ENCODE measurements around the gene INCENP. TPM values are rescaled to one million over a fixed set of nuclear protein-coding genes. Genes with fewer than 3 reads are reported as not detected.

INCENP gene
- polyA plus RNA-seq, 4 donors = 4.5 to 24.2 (median 12.5) TPM

DNA sequence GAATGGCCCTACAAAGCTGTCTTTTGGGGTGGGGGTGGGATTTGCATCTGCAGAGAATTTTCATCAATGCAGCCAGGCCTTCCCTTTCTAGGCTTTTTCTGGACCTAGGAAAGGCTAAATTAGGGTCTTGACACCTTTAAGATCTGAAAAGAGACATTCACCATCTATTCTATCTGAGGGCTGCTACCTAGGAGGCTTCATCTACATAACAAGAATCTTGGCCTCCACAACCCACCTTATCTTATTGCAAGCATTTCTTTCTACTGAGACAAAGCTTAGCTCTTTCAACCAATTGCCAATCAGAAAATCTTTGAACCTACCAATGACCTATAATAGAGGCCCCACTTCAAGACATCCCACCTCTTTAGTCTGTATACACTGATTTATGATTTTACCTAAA, 20.7 kb upstream of the INCENP start:
- Histone ChIP-seq H3K36me3 (ENCODE audit: control insufficient read depth in 3 of 3, insufficient read depth in 2 of 3, low read depth in 1 of 3, low read length in 3 of 3) (no peaks in the 10 kb centered on the region), H3K27me3 (ENCODE audit: control insufficient read depth in 3 of 3, insufficient read depth in 3 of 3, low read length in 3 of 3) (no peaks in the 10 kb centered on the region), H3K9me3 (ENCODE audit: control insufficient read depth in 2 of 2, insufficient read depth in 1 of 2, low read depth in 1 of 2, low read length in 1 of 2) (no peaks in the 10 kb centered on the region), H3K27ac (ENCODE audit: low read depth in 1 of 3, low read length in 2 of 3) (peak overlapping the region in 1 of 3 donors; percentile 16), H3K4me1 (ENCODE audit: control insufficient read depth in 3 of 3, insufficient read depth in 2 of 3, low read depth in 1 of 3, low read length in 2 of 3) (peaks cover 0 to 3% (median 0%) of the 10 kb centered on the region in 3 donors), H3K4me3 (ENCODE audit: low read depth in 1 of 3, low read length in 3 of 3) (no peak overlapping the region)
- no peak for DNase-seq
- no peak for FAIRE-seq

DNA sequence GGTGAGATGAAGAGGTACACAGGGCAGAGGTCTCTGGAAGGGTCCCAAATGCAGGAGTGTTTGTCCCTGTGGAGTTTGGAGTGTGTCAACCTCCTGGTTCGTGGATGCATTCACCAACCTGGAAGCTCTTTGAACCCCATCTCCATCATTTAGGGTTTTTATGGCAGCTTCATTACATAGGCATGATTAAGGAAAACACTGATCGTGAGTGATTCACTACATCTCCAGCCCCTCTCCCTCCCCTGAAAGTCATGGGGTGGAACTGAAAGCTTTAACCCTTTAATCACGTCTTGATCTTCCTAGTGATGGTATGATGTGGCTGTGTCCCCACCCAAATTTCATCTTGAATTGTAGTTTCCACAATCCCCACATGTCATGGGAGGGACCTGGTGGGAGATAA, 19.8 kb upstream of the INCENP start:
- DNase-seq (no peak), FAIRE-seq (no peak)
- Histone ChIP-seq H3K4me3 (ENCODE audit: low read depth in 1 of 3, low read length in 3 of 3) (no peak overlapping the region), H3K27ac (ENCODE audit: low read depth in 1 of 3, low read length in 2 of 3) (peak overlapping the region in 1 of 3 donors; percentile 93), H3K9me3 (ENCODE audit: control insufficient read depth in 2 of 2, insufficient read depth in 1 of 2, low read depth in 1 of 2, low read length in 1 of 2) (no peaks in the 10 kb centered on the region), H3K36me3 (ENCODE audit: control insufficient read depth in 3 of 3, insufficient read depth in 2 of 3, low read depth in 1 of 3, low read length in 3 of 3) (no peaks in the 10 kb centered on the region), H3K27me3 (ENCODE audit: control insufficient read depth in 3 of 3, insufficient read depth in 3 of 3, low read length in 3 of 3) (no peaks in the 10 kb centered on the region), H3K4me1 (ENCODE audit: control insufficient read depth in 3 of 3, insufficient read depth in 2 of 3, low read depth in 1 of 3, low read length in 2 of 3) (peaks cover 0 to 3% (median 0%) of the 10 kb centered on the region in 3 donors)
- 25 to 43% (median 26%) methylated on average over 3 of the region's 3 CpGs for WGBS, 3 donors

DNA sequence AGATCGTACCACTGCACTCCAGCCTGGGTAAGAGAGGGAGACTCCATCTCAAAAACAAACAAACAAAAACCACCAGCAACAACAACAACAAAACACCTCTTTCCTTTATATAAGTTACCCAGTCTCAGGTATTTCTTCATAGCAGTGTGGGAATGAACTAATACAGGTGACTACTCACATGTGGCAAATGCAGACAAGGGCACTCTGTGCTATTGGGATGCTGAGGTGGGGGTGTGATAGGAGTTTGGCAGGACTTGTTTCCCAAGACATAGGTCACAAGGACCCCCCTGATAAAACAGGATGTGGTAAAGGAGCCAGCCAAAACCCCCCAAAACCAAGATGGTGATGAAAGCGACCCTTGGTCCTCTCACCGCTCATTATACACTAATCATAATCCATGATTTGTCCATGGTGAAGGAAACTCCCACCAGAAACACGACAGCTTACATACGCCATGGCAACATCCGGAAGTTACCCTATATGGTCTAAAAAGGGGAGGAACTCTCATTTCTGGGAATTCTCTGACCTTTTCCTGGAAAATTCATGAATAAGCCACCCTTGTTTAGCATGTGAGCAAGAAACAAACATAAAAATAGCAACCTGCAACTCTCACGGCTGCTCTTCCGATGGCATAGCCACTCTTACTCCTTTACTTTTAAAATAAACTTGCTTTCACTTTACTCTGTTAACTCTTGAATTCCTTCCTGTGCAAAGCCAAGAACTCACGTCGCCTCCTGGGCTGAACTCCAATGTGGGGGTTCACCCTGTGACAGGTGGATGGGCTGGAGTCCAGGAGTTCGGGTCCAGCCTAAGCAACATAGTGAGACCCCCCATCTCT, 18.8 kb upstream of the INCENP start:
- Histone ChIP-seq H3K4me1 (ENCODE audit: control insufficient read depth in 3 of 3, insufficient read depth in 2 of 3, low read depth in 1 of 3, low read length in 2 of 3) (peaks cover 0 to 3% (median 0%) of the 10 kb centered on the region in 3 donors), H3K27me3 (ENCODE audit: control insufficient read depth in 3 of 3, insufficient read depth in 3 of 3, low read length in 3 of 3) (no peaks in the 10 kb centered on the region), H3K9me3 (ENCODE audit: control insufficient read depth in 2 of 2, insufficient read depth in 1 of 2, low read depth in 1 of 2, low read length in 1 of 2) (no peaks in the 10 kb centered on the region), H3K4me3 (ENCODE audit: low read depth in 1 of 3, low read length in 3 of 3) (no peak overlapping the region), H3K36me3 (ENCODE audit: control insufficient read depth in 3 of 3, insufficient read depth in 2 of 3, low read depth in 1 of 3, low read length in 3 of 3) (no peaks in the 10 kb centered on the region), H3K27ac (ENCODE audit: low read depth in 1 of 3, low read length in 2 of 3) (peak overlapping the region in 1 of 3 donors; percentile 93)
- DNase-seq (peak; percentile 34 to 50), FAIRE-seq (no peak)
- WGBS, 3 donors = 24 to 29% (median 28%) methylated on average over 11 of the region's 11 CpGs

DNA sequence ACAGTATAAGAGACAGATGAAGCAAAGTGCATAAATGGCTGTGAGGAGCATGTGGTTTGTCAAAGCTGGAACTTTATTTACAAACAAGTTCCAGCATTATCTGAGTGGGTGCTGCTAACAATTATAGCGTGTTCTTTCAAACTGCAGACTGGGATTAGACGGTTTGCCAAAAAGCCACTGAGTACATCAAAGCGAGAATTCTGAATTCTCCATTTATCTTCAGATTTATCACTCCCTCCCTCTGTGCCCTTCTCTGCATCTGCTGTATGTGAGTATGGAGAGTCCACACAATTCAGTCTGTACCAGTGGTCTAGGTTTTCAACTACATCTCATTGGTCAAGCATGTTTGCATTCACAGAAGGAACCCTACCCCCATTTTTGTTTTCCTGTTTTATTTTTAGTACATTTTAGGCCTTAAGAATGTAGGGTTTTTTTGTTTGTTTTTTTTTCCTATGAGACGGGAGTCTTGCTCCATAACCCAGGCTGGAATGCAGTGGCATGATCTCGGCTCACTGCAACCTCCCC, 18.1 kb upstream of the INCENP start:
- 49 to 53% (median 50%) methylated on average over 5 of the region's 5 CpGs for WGBS, 3 donors
- no peaks in the 10 kb centered on the region for H3K27me3 ChIP-seq (ENCODE audit: control insufficient read depth in 3 of 3, insufficient read depth in 3 of 3, low read length in 3 of 3)
- H3K9me3 ChIP-seq (ENCODE audit: control insufficient read depth in 2 of 2, insufficient read depth in 1 of 2, low read depth in 1 of 2, low read length in 1 of 2) = no peaks in the 10 kb centered on the region
- peak overlapping the region in 1 of 3 donors; percentile 93 for H3K27ac ChIP-seq (ENCODE audit: low read depth in 1 of 3, low read length in 2 of 3)
- peaks cover 0 to 3% (median 0%) of the 10 kb centered on the region in 3 donors for H3K4me1 ChIP-seq (ENCODE audit: control insufficient read depth in 3 of 3, insufficient read depth in 2 of 3, low read depth in 1 of 3, low read length in 2 of 3)
- no peaks in the 10 kb centered on the region for H3K36me3 ChIP-seq (ENCODE audit: control insufficient read depth in 3 of 3, insufficient read depth in 2 of 3, low read depth in 1 of 3, low read length in 3 of 3)
- FAIRE-seq (no peak), DNase-seq (no peak)
- no peak overlapping the region for H3K4me3 ChIP-seq (ENCODE audit: low read depth in 1 of 3, low read length in 3 of 3)

DNA sequence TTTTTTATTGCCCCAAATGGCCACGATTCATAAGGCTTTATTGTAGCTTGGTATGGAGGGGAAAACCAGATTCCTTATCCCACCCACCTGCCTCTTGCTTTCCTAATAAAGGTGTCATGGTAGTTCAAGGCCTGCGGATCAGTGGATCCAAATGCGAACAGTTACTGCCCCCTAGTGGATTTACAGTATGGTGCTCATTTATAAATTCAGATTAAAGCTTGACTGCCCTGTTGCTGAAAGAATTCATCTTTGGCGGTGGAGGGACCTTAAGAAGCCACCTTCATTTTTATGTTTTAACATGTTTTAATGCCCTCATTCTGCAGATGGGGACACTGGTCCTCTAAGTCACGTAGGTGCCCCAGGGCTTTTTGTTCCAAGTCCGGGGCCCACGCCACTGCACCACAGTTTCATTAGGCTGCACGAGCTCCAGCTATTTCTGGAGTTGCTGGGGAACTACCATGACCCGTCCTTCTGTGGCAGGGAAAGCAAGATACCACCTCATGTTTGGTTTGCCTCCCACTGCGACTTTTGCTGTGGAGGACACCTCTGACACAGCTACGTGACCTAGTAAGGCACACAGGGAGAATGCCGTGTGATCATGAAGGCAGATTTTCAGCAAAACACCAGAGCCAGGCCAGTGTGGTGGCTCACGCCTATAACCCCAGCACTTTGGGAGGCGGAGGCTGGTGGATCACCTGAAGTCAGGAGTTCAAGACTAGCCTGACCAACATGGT, 15.6 kb upstream of the INCENP start:
- Histone ChIP-seq H3K27ac (ENCODE audit: low read depth in 1 of 3, low read length in 2 of 3) (no peak overlapping the region), H3K4me3 (ENCODE audit: low read depth in 1 of 3, low read length in 3 of 3) (no peak overlapping the region), H3K9me3 (ENCODE audit: control insufficient read depth in 2 of 2, insufficient read depth in 1 of 2, low read depth in 1 of 2, low read length in 1 of 2) (no peaks in the 10 kb centered on the region), H3K4me1 (ENCODE audit: control insufficient read depth in 3 of 3, insufficient read depth in 2 of 3, low read depth in 1 of 3, low read length in 2 of 3) (peaks cover 0 to 3% (median 3%) of the 10 kb centered on the region in 3 donors), H3K27me3 (ENCODE audit: control insufficient read depth in 3 of 3, insufficient read depth in 3 of 3, low read length in 3 of 3) (no peaks in the 10 kb centered on the region), H3K36me3 (ENCODE audit: control insufficient read depth in 3 of 3, insufficient read depth in 2 of 3, low read depth in 1 of 3, low read length in 3 of 3) (no peaks in the 10 kb centered on the region)
- WGBS, 3 donors = 39 to 48% (median 45%) methylated on average over 14 of the region's 14 CpGs
- DNase-seq (peak; percentile 68 to 69), FAIRE-seq (no peak)

DNA sequence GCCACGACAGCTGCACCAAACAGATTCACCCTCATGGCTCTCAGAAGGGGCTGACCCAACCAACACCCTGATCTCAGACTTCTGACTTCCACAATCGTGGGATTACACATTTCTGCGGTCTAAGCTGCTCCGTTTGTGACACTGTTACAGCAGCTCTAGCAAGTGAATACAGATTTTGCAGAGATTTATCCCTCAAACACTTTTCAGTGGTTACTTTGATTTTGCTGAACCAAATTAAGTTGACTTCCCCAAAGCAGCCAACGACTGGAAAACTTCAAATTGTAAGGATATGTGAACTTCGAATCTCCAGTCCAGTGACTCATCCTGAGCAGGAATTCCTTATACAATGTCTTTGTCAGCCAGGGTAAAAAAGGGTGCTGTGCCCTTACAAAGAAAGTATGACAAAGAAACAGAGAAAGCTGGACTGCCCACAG, 14.8 kb upstream of the INCENP start:
- FAIRE-seq (no peak), DNase-seq (no peak)
- Histone ChIP-seq H3K4me3 (ENCODE audit: low read depth in 1 of 3, low read length in 3 of 3) (no peak overlapping the region), H3K27ac (ENCODE audit: low read depth in 1 of 3, low read length in 2 of 3) (no peak overlapping the region), H3K27me3 (ENCODE audit: control insufficient read depth in 3 of 3, insufficient read depth in 3 of 3, low read length in 3 of 3) (no peaks in the 10 kb centered on the region), H3K9me3 (ENCODE audit: control insufficient read depth in 2 of 2, insufficient read depth in 1 of 2, low read depth in 1 of 2, low read length in 1 of 2) (no peaks in the 10 kb centered on the region), H3K36me3 (ENCODE audit: control insufficient read depth in 3 of 3, insufficient read depth in 2 of 3, low read depth in 1 of 3, low read length in 3 of 3) (no peaks in the 10 kb centered on the region), H3K4me1 (ENCODE audit: control insufficient read depth in 3 of 3, insufficient read depth in 2 of 3, low read depth in 1 of 3, low read length in 2 of 3) (peaks cover 0 to 3% (median 3%) of the 10 kb centered on the region in 3 donors)
- WGBS, 3 donors = 45 to 54% (median 47%) methylated on average over 6 of the region's 6 CpGs

DNA sequence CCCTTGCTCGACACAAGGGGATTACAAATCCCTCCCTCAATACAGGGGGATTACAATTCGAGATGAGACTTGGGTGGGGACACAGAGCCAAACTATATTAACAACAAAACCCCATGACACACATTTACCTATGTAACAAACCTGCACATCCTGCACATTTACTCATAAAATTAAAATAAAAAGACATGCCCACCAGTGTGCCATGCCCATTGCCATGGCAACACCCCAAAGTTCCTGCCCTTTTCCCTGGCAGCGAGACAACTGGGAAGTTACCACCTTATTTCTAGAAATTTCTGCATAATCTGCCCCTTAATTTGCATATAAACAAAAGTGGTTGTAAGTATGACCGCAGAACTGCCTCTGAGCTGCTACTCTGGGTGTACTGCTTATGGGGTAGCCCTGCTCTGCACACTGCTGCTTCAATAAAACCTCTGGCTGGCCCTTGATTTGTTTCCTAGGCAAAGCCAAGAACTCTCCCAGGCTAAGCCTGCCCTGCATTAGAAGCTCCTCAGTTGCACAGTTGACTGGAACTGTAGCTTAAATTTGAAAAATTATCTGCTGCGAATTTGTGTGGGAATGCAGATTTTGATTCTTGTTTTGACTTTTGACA, 8.6 kb upstream of the INCENP start:
- 73 to 83% (median 75%) methylated on average over 5 of the region's 5 CpGs for WGBS, 3 donors
- FAIRE-seq (no peak), DNase-seq (no peak)
- Histone ChIP-seq H3K4me1 (ENCODE audit: control insufficient read depth in 3 of 3, insufficient read depth in 2 of 3, low read depth in 1 of 3, low read length in 2 of 3) (peaks cover 0 to 3% (median 0%) of the 10 kb centered on the region in 3 donors), H3K36me3 (ENCODE audit: control insufficient read depth in 3 of 3, insufficient read depth in 2 of 3, low read depth in 1 of 3, low read length in 3 of 3) (no peaks in the 10 kb centered on the region), H3K27me3 (ENCODE audit: control insufficient read depth in 3 of 3, insufficient read depth in 3 of 3, low read length in 3 of 3) (no peaks in the 10 kb centered on the region), H3K27ac (ENCODE audit: low read depth in 1 of 3, low read length in 2 of 3) (no peak overlapping the region), H3K4me3 (ENCODE audit: low read depth in 1 of 3, low read length in 3 of 3) (no peak overlapping the region), H3K9me3 (ENCODE audit: control insufficient read depth in 2 of 2, insufficient read depth in 1 of 2, low read depth in 1 of 2, low read length in 1 of 2) (peaks cover 0 to 4% of the 10 kb centered on the region in 2 donors)

DNA sequence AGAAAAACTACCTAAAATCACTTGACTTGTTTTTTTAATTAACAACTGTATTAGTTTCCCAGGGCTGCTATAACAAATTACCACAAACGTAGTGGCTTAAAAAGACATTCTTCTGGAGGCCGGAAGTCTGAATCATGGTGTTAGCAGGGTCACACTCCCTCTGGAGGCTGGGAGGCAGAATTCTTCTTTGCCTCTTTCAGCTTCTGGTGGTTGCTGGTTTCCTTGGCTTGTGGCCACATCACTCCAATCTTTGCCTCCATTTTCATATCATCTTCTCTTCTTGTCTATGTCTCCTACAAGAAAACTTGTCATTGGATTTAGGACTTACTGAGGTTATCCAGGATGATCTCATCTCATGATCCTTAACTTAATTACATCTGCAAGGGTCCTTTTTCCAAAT, 7.4 kb upstream of the INCENP start:
- H3K36me3 ChIP-seq (ENCODE audit: control insufficient read depth in 3 of 3, insufficient read depth in 2 of 3, low read depth in 1 of 3, low read length in 3 of 3) = no peaks in the 10 kb centered on the region
- H3K27ac ChIP-seq (ENCODE audit: low read depth in 1 of 3, low read length in 2 of 3) = no peak overlapping the region
- 42 to 73% (median 58%) methylated on average over 2 of the region's 2 CpGs for WGBS, 3 donors
- H3K4me3 ChIP-seq (ENCODE audit: low read depth in 1 of 3, low read length in 3 of 3) = no peak overlapping the region
- no peak for FAIRE-seq
- no peak for DNase-seq
- H3K4me1 ChIP-seq (ENCODE audit: control insufficient read depth in 3 of 3, insufficient read depth in 2 of 3, low read depth in 1 of 3, low read length in 2 of 3) = peaks cover 0 to 3% (median 0%) of the 10 kb centered on the region in 3 donors
- H3K9me3 ChIP-seq (ENCODE audit: control insufficient read depth in 2 of 2, insufficient read depth in 1 of 2, low read depth in 1 of 2, low read length in 1 of 2) = peaks cover 0 to 4% of the 10 kb centered on the region in 2 donors
- no peaks in the 10 kb centered on the region for H3K27me3 ChIP-seq (ENCODE audit: control insufficient read depth in 3 of 3, insufficient read depth in 3 of 3, low read length in 3 of 3)
